Mesodermal cell (in vitro differentiated cells): Measurements from ENCODE around the gene CD300A.
"Not testable (repeated sequence)": the region's sequence is repeated elsewhere in the genome, so short reads cannot be mapped to it uniquely, and the experiment has no call there.

Experiments used
- H3K27ac ChIP-seq: 2 replicates; pipeline ENCODE4 v1.7.0; 2013; ENCODE audit warnings: mild to moderate bottlenecking, low read depth, low read length, moderate library complexity; ENCODE audit not compliant: severe bottlenecking
- H3K36me3 ChIP-seq: 2 replicates; pipeline ENCODE4 v1.7.1; 2013; ENCODE audit warnings: mild to moderate bottlenecking, low read length, moderate library complexity; ENCODE audit not compliant: control insufficient read depth, insufficient read depth
- H3K4me1 ChIP-seq: one replicate; pipeline ENCODE4 v1.7.1; 2013; ENCODE audit warnings: mild to moderate bottlenecking, low read length; ENCODE audit not compliant: insufficient read depth, control insufficient read depth, poor library complexity, severe bottlenecking
- H3K4me3 ChIP-seq: 2 replicates; pipeline ENCODE4 v1.7.0; 2013; ENCODE audit warnings: low read length, control low read depth, mild to moderate bottlenecking; ENCODE audit not compliant: insufficient read depth, poor library complexity, severe bottlenecking; ENCODE audit errors: extremely low read depth
- H3K9me3 ChIP-seq: 2 replicates; pipeline ENCODE4 v1.7.1; 2013; ENCODE audit warnings: mild to moderate bottlenecking, low read length, moderate library complexity; ENCODE audit not compliant: control insufficient read depth
- WGBS, 2 experiments: methylation state at CpG; one replicate each; pipeline ENCODE4 v1.1.5; 2013; ENCODE audit warnings: missing lambda C conversion rate in 2 of 2; ENCODE audit not compliant: insufficient coverage in 2 of 2; 5-methylcytosine and 5-hydroxymethylcytosine counted together

The CD300A gene

GRCh38 chr17:74508156-74508555, 41.7 kb downstream of the CD300A start:
- Histone ChIP-seq H3K36me3 (no peaks in the 10 kb centered on the region), H3K4me1 (no peaks in the 10 kb centered on the region), H3K27ac (no peak overlapping the region), H3K9me3 (no peaks in the 10 kb centered on the region), H3K4me3 (no peak overlapping the region)

DNA sequence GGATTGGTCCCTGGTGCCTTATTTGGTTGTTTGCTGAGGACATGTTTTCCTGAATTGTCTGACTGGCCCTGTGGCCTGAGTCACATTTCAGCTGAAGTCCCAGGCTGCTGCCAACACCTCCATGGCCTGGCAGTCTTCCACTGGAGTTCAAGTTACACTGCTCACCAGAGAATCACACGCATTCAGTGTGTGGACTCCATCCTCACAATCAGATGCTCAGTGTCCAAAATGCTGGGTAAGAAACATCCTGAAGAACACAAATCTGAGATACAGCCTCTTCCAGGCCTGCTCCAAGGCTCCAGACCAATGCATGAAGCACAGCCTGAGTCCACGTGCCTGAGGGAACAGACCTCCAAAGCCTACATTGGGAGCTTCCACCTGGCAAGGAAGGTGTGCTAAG, 45.6 kb downstream of the CD300A start:
- H3K27ac ChIP-seq, result no peak overlapping the region
- H3K9me3 ChIP-seq, result no peaks in the 10 kb centered on the region
- no peaks in the 10 kb centered on the region for H3K36me3 ChIP-seq
- no peaks in the 10 kb centered on the region for H3K4me1 ChIP-seq
- 81 to 89% methylated on average over 2 of the region's 2 CpGs for WGBS, 2 experiments
- H3K4me3 ChIP-seq, result no peak overlapping the region

DNA sequence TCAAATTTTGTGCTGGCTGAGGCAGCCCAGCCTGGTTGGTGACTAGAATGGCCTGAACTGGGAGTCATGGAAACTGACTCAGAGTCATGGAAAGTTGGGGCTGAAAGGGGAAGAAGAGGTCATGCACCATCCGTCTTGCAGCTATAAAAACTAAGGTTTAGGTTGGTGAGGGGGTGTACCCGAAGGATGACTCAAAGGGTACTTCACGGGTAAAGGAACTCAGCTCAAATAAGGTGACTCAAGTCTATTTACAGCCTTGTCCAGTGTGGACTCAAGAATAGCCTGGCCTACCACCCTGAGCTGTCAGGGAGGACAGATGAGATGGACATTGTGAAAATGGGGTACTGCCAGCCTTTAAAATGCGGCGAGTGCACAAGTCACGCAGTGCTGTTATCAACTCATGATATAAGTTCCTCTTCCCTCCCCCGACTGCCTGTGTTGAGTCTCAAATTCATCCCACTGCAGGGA, 46.2 kb downstream of the CD300A start:
- Histone ChIP-seq H3K36me3 (no peaks in the 10 kb centered on the region), H3K27ac (no peak overlapping the region), H3K4me3 (no peak overlapping the region), H3K9me3 (no peaks in the 10 kb centered on the region), H3K4me1 (no peaks in the 10 kb centered on the region)
- WGBS, 2 experiments, result 82 to 92% methylated on average over 3 to 7 of the region's 7 CpGs

DNA sequence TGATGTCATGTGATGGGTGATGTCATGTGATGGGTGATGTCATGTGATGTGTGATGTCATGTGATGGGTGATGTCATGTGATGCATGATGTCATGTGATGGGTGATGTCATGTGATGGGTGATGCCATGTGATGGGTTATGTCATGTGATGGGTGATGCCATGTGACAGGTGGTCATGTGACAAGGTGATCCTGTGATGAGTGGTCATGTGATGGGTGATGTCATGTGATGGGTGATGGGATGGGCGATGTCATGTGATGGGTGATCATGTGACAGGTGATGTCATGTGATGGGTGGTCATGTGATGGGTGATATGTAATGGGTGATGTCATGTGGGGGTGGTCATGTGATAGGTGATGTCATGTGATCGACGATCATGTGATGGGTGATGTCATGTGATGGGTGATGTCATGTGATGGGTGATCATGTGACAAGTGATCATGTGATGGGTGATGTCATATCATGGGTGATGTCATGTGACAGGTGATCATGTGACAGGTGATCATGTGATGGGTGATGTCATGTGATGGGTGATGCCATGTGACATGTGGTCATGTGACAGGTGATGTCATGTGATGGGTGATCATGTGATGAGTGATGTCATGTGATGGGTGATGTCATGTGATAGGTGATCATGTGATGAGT, 47.7 kb downstream of the CD300A start:
- Histone ChIP-seq H3K9me3 (peaks cover 4% of the 10 kb centered on the region), H3K4me3 (no peak overlapping the region), H3K36me3 (no peaks in the 10 kb centered on the region), H3K4me1 (no peaks in the 10 kb centered on the region), H3K27ac (no peak overlapping the region)
- WGBS, 2 experiments, result 96 to 100% methylated on average over 3 of the region's 3 CpGs

GRCh38 chr17:74514632-74515334, 48.3 kb downstream of the CD300A start:
- WGBS, 2 experiments, result 94 to 98% methylated on average over 9 to 10 of the region's 10 CpGs
- H3K4me3 ChIP-seq, result no peak overlapping the region

DNA sequence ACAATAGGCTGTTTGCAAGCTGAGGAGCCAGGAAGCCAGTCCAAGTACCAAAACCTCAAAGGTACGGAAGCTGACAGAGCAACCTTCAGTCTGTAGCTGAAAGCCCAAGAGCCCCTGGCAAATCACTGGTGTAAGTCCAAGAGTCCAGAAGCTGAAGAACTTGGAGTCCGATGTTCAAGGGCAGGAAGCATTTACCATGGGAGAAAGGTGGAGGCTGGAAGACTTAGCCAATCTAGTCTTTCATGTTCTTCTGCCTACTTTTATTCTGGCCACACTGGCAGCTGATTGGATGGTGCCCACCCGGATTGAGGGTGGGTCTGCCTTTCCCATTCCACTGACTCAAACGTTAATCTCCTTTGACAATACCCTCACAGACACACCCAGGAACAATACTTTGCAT, 49.5 kb downstream of the CD300A start:
- Histone ChIP-seq H3K9me3 (peaks cover 4% of the 10 kb centered on the region), H3K4me1 (no peaks in the 10 kb centered on the region), H3K4me3 (no peak overlapping the region), H3K36me3 (no peaks in the 10 kb centered on the region), H3K27ac (no peak overlapping the region)
- WGBS, 2 experiments, result 80 to 86% methylated on average over 3 to 4 of the region's 4 CpGs

More at GRCh38 chr17:74514632-74515334, 48.3 kb downstream of the CD300A start:
- Histone ChIP-seq H3K4me1 (no peaks in the 10 kb centered on the region), H3K36me3 (no peaks in the 10 kb centered on the region), H3K9me3 (peaks cover 4% of the 10 kb centered on the region), H3K27ac (no peak overlapping the region)

DNA sequence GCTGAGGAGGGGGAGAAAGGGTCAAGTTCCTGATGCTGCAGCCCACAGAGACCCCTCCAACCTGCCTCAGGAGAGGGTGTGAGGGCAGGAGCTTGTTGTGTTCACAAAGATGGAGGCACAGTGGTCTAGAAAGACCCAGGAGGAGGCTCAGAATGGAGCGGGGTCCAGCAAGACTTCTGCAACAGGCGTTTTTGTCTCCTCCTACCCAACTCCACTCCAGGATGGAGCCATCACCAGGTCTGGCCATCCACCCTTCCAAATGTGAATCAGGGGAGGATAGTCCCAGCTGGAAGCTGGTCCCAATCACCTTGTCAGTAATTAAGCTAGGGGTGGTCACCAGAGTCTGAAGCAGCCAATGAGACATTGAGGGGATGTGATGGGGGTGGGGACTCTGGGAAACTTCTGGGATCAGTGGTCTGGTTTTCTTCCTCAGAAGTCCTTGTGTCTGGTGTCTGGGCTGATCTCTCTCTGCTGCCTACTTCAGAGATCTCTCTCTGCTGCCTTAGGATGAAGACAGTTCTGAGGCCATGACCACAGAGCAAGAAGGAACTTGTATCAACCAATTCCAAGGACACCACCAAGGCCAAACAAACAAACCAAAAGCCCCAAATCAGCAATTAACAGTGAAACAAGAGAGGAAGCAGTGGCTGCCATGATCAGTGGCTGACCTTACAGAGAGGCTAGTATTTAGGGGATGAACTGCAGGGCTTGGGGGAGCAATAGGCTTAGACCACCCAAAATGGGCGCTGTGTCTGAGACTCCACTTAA, 50.3 kb downstream of the CD300A start:
- no peak overlapping the region for H3K27ac ChIP-seq
- WGBS, 2 experiments, result 94 to 100% methylated on average over 1 to 2 of the region's 3 CpGs
- H3K4me3 ChIP-seq, result no peak overlapping the region
- peaks cover 4% of the 10 kb centered on the region for H3K9me3 ChIP-seq
- H3K4me1 ChIP-seq, result no peaks in the 10 kb centered on the region
- H3K36me3 ChIP-seq, result no peaks in the 10 kb centered on the region

DNA sequence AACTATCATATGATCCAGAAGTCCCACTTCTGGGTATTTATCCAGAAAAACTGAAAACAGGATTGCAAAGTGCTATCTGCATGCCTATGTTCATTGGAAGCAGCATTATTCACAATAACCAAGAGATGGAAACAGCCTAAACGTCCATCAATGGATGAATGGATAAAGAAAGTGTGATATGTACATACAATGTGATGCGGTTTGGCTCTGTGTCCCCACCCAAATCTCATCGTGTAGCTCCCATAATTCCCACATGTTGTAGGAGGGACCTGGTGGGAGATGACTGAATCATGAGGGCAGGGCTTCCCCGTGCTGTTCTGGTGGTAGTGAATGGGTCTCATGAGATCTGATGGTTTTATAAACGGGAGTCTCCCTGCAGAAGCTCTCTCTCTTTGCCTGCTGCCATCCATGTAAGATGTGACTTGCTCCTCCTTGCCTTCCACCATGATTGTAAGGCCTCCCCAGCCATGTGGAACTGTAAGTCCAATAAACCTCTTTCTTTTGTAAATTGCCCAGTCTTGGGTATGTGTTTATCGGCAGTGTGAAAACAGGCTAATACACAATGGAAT, 52.1 kb downstream of the CD300A start:
- H3K9me3 ChIP-seq, H3K4me1 ChIP-seq, H3K36me3 ChIP-seq, H3K4me3 ChIP-seq, H3K27ac ChIP-seq: not testable (repeated sequence)
- 75 to 78% methylated on average over 4 of the region's 6 CpGs for WGBS, 2 experiments

- Histone ChIP-seq H3K36me3 (no peaks in the 10 kb centered on the region), H3K27ac (no peak overlapping the region), H3K9me3 (peaks cover 4% of the 10 kb centered on the region), H3K4me3 (no peak overlapping the region), H3K4me1 (no peaks in the 10 kb centered on the region)
- WGBS, 2 experiments, result 100% methylated on average over 1 of the region's 3 CpGs; no CpG with 5 or more reads in 1 of the 2 experiments
Measured at GRCh38 chr17:74520016-74520434, 53.6 kb downstream of the CD300A start.

DNA sequence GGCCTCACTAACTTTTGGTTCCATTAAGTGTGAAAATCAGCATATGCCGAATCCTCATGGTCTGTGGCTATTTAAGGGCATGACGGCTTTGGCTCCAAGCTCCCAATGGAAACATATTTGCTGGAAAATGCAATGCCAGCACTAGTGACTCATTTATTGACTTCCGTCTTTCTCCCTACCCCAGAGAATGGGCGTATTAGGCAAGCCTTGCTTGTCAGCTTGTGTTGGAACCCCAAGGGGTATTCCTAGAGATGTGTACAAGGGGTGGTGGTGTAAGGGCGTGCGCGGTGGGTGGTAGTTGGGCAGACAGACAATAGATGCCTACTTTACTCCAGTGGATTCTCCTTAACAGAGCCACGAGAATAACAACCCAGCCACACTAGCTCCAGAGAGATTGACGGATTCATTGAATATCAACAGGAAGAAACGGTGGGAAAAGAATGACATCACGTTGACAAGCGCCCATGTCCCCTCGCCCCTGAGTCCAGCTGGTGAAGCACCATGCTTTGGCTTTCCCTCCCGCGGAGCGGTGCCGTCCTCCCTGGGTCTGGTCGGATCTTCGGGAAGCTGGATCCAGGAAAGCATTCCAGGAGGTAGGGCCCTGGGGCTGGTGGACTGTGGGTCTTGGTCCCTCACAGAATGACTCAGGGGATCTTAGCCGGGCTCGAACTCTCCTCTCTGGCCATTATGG, 54.5 kb downstream of the CD300A start:
- no peaks in the 10 kb centered on the region for H3K4me1 ChIP-seq
- peaks cover 4% of the 10 kb centered on the region for H3K9me3 ChIP-seq
- 85 to 92% methylated on average over 16 to 17 of the region's 21 CpGs for WGBS, 2 experiments
- no peaks in the 10 kb centered on the region for H3K36me3 ChIP-seq
- H3K27ac ChIP-seq, result no peak overlapping the region
- H3K4me3 ChIP-seq, result no peak overlapping the region
